GM19023 (cell line): ENCODE data around the gene GATAD2B.
A peak's percentile ranks its signal among the peaks of the same experiment; 100 is the strongest.
"Not testable (repeated sequence)": the region's sequence is repeated elsewhere in the genome, so short reads cannot be mapped to it uniquely, and the experiment has no call there.

ENCODE experiments used
- ATAC-seq: cut with Tn5 transposase; IDR thresholded peaks from one replicate; pipeline ENCODE4 v1.9.1; 2021; ENCODE audit warnings: mild to moderate bottlenecking, moderate library complexity; ENCODE audit not compliant: unreplicated experiment

Gene GATAD2B

DNA sequence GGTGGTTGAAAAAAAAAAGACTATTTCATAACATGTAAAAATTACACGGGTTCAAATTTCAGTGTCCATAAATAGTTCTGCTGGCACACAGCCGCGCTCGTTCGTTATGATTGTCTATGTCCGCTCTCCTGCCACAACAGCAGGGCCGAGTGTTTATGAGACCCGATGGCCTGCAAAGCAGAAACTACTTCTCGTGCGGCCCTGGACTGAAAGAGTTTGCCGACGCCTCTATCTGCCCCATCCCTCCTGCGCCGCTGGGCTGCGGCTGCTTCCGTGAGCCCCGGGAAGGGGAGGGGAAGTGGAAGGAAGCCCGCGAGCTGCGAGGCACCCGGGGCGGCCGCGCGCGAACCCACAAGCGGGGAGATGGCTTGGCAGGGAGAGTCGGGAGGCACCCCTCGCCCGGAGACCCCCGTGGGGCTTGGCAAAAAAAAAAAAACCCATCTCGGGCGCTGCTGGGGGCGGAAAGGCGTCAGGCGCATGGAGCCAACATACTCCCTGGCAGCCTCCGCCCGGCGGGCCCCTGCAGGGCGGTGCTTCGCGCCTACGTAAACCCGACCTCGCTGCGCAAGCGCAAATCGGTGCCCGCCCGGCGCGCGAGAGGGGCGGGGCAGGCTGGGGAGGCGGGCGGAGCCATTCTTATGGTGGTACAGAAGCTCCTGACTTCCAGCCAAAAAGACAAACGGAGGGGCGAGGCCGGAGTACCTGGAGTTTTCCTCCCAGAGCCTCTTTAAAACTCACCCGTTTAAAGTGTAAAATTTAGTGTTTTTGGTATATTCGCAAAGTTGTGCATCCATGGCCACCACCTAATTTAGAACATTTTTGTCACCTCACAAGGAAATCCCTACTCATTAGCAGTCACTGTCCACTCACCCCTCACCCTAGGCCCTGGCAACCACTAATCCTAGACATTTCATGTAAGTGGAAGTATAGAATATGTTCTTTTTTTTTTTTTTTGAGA, 139.3 kb downstream of the GATAD2B start:
- ATAC-seq, result peak; percentile 90

DNA sequence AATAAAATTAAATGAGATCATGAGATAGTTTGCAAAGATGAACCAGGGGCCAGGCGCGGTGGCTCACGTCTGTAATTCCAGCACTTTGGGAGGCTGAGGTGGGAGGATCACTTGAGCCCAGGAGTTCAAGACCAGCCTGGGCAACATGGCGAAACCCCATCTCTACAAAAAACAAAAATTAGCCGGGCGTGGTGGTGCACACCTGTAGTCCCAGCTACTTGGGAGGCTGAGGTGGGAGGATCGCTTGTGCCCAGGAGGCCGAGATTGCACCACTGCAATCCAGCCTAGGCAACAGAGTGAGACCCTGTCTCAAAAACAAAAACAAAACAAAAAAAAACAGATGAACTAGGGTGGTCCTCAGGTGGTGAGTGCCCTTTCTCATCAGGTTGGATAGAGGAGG, 140.1 kb downstream of the GATAD2B start:
- not testable (repeated sequence) for ATAC-seq

DNA sequence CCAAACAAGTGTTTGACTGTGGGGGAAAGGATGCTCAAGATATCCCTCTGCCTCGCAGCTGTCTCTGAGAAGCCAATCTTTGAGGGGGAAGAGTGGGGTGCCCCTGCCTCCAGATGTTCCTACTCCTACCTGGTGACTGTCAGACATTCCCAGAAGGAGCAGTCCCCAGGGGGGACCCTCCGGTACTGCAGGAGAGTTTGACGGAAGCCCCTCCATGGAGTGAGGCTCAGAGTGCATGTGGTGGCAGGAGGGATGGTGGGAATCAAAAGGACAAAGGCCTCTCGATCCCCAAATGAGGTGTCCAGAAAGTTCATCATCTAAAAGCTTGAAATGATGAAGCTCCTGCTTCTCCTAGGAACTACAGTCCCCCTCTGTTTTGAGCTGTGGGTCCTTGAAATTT, 142.2 kb downstream of the GATAD2B start:
- no peak for ATAC-seq

DNA sequence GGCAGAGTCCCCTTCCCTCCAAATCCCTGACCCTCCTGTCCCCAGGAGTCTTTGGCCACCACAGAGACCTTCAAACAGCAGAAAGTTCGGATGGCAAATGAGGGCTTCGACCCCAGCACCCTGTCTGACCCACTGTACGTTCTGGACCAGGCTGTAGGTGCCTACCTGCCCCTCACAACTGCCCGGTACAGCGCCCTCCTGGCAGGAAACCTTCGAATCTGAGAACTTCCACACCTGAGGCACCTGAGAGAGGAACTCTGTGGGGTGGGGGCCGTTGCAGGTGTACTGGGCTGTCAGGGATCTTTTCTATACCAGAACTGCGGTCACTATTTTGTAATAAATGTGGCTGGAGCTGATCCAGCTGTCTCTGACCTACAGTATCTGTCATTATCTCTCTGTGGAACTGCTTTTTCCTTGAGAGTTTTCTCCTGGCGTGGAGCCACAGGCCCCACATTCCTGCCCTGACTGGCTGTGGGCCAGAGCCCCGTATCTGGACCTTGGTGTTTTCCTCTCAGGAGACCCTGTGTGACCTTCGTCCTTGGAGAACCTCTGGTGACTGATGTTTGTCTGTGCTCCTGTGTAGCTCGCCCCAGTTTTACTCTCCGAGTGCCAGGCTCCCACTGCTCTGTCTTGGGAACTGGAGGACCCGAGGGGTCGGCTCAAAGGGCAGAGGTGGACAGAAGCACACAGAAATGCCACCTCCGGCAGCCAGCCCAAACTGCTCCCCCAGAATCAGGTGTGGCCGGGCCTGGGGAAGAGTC, 142.8 kb downstream of the GATAD2B start:
- no peak for ATAC-seq

DNA sequence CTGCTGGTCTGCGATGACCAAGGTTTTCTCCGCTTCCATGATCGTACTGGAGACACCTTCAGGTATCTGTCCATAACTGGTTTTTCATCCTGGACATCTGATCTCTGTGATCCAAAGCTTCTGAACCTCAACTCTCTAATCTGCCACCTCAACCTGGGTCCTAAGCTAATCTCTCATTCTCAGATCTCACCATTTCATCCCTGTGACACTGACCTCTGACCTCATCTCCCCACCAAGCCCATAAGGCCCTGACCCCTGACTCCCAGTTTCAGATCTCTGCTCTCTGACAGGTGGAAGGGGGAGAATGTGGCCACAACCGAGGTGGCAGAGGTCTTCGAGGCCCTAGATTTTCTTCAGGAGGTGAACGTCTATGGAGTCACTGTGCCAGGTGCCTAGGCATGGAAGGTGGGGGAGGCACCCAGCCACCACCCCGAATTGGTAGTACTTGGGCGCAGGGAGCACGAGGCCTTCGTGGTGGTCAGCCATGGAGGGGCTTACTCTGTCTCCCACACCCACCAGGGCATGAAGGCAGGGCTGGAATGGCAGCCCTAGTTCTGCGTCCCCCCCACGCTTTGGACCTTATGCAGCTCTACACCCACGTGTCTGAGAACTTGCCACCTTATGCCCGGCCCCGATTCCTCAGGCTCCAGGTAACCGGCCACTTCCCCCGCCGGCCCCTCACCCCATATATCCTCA, 143.8 kb downstream of the GATAD2B start:
- ATAC-seq, result no peak

DNA sequence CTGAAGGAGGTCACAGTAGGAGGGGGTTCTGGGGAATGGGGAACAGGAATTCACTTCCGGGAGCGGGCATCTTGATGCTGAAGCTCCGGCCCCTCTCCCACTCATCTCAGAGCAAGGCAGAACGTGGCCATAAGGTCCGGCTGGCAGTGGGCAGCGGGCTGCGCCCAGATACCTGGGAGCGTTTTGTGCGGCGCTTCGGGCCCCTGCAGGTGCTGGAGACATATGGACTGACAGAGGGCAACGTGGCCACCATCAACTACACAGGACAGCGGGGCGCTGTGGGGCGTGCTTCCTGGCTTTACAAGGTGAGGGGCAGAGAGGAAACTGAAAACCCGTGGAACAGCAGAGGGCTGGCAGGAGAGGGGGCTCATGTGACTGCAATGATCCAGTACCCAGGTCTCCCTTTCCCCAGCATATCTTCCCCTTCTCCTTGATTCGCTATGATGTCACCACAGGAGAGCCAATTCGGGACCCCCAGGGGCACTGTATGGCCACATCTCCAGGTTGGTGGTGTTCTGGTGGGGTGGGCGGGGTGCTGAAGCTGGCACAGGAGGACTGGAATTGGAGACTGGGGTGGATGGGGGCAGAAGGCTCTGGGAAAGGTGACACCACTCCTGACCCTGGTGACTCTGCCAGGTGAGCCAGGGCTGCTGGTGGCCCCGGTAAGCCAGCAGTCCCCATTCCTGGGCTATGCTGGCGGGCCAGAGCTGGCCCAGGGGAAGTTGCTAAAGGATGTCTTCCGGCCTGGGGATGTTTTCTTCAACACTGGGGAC, 144.5 kb downstream of the GATAD2B start:
- no peak for ATAC-seq

GRCh38 chr1:153777648-153778047, 145.1 kb downstream of the GATAD2B start:
- no peak for ATAC-seq

DNA sequence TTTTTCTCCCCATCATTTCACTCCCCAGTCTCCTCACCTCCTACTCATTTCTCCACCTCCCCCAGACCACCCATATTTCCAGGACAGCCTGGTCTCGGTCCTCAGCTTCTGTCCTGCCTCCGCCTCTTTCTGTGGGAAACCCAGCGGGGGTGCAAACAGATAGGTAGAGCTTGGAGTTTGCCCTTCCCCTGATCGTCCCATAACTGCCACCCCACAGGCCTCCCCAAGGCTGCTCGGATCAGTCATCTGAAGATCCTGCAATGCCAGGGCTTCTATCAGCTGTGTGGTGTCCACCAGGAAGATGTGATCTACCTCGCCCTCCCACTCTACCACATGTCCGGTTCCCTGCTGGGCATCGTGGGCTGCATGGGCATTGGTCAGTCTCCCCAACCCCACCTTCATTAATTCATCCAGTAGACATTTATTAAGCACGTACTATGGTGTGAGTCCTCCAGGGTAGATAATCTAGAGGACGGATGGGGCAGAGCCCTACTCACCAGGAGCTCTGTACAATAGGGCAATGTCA, 145.9 kb downstream of the GATAD2B start:
- no peak for ATAC-seq

DNA sequence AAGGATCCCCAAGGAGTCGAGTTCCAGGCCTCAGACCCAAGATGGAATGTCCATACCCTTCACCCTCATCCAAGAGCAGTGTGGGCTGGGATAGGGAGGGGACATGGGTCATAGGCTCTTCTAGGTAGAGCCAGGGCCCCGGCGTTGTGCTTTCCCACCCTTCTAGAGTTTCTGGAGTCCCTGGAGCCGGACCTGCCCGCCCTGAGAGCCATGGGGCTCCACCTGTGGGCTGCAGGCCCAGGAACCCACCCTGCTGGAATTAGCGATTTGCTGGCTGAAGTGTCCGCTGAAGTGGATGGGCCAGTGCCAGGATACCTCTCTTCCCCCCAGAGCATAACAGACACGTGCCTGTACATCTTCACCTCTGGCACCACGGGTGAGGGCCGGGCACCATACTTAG, 146.4 kb downstream of the GATAD2B start:
- ATAC-seq, result no peak

DNA sequence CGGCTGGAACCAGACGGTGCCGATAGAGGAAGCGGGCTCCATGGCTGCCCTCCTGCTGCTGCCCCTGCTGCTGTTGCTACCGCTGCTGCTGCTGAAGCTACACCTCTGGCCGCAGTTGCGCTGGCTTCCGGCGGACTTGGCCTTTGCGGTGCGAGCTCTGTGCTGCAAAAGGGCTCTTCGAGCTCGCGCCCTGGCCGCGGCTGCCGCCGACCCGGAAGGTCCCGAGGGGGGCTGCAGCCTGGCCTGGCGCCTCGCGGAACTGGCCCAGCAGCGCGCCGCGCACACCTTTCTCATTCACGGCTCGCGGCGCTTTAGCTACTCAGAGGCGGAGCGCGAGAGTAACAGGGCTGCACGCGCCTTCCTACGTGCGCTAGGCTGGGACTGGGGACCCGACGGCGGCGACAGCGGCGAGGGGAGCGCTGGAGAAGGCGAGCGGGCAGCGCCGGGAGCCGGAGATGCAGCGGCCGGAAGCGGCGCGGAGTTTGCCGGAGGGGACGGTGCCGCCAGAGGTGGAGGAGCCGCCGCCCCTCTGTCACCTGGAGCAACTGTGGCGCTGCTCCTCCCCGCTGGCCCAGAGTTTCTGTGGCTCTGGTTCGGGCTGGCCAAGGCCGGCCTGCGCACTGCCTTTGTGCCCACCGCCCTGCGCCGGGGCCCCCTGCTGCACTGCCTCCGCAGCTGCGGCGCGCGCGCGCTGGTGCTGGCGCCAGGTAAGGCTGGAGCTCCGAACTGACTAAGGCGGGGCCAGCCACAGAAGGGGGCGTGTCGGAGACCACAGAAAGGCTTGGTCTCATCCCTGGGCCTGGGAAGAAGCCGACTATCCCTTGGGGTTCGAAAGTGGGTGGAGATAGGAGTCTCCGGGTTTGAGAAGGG, 147.1 kb downstream of the GATAD2B start:
- ATAC-seq, result peak; percentile 56

DNA sequence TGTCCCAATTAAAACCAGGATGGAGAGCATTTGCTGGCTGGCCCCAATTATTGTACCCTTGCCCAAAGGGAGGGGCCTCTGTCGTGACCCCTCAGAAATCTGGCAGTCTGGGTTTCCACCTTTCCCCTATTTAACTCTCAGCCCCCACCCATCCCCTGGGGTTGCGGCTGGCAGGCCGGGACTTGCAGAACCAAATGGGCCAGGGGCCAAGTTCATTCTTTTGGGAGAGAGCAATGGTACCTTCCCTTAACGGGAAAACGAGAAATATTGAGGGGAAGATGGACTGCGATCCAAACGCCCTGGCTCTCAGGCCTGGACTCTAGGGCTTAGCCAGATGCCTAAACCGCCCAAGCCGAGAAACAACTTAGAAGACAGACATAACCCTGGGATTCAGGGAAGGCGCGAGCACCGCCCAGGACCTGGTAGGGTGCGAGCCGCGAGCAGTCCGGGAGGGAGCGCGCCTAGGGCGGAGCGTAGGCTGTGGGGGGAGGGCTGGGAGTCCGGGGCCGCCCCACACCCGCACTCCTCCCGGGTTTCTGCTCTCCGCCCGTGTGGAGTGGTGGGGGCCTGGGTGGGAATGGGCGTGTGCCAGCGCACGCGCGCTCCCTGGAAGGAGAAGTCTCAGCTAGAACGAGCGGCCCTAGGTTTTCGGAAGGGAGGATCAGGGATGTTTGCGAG, 147.9 kb downstream of the GATAD2B start, which contains the start of gene SLC27A3:
Gene SLC27A3, plus strand, starts transcription at position 628 of the 678 bp plus-strand sequence. CDS start 91 bp downstream, outside the sequence.
- ATAC-seq, result peak; percentile 23

DNA sequence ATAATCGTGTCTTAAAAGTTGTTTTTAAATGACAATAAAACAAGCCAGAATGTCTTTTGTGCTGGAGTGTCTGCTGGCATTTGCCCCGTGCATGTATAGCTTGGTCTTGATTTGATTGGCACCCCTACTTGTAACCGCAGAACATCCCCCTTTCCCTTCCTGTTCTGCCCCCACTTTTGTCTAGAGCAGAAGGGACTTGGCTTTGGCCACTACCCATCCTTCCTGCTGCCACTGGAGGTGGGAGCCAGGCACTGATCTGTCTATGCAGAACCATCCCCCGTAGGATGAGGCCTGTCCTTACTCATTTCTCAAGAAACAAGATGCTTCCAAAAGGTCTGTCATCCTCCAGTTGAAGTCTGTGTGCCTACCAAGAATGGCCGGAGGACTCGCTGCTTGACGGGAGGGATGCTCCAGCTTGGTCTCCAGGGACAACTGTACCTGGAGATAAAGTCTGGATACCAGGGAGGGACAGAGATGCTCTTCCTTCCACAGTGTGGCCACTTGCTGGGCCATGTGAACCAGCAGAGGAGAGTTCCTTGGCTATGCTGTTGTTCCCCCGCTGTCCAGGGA, 148.7 kb downstream of the GATAD2B start:
- ATAC-seq, result no peak

- ATAC-seq, result no peak
Measured at GRCh38 chr1:153773096-153773921, 149.5 kb downstream of the GATAD2B start.

DNA sequence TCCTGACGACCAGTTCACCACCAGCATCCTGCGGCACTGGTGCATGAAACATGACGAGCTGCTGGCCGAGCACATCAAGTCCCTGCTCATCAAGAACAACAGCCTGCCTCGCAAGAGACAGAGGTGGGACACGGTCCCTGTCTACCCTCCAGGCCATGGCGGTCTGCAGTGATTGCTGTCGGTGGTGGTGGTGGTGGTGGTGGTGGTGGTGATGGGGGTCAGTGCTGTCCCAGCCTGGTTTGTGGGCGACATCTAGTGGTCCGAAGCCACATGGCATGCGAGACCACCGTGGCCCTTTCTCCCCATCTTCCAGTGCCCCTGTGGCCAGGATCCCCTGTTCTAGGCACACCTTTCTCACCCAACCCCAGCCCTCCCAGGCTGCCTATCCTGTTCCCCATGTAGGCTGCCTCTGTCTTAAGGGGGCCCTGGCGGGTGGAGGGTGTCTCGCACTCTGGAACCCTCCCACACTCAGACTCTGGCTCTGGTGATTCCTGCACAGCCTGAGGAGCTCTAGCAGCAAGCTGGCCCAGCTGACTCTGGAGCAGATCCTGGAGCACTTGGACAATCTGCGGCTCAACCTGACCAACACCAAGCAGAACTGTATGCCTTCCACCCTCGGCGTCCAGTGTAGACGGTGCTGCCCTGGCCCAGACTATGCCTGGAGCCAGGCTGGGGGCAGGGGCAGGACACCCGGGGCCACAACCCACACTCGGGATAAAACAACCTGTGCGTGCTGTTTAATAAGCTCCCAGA, 150.8 kb downstream of the GATAD2B start:
- no peak for ATAC-seq

- no peak for ATAC-seq
Measured at GRCh38 chr1:153771261-153771660, 151.5 kb downstream of the GATAD2B start.

DNA sequence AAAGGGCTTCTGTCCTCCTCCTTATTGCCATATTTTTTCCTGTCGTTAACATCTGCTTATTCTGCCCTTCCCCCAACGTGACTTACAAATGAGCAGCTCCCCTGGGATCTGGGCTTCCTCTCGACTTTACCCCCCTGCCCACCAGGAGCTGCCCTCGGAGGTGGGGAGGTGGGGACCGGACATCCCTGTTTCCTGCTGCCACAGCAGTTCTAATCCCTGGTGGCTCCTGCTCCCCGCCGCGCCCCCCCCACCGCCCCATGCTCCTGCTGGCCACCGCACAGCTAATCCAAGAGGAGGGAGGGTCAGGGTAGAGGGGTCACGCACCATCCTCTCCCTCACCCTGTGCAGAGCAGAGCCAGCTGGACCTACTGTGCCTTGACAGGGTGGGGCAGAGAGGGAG, 152.0 kb downstream of the GATAD2B start:
- ATAC-seq, result no peak

DNA sequence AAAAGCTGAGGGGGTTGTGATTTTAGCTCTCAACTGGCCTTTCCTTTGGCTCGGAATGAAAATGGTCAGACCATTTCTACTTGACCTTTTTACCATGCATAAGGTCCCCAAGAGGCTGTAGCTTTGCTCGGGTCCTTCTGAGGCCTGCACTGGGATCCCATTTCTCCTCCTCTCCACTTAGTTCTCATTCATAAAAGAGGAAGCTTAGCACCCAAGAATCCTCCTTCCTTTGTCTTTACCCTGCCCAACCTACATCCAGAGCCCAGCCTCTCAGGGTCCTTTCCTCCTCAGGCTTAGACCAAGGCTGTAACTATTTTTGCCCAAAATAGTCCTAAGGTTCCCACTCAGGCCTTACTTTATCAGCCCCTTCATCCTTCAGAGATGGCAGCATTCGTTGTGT, 153.6 kb downstream of the GATAD2B start:
- no peak for ATAC-seq
